HEK293 (cell line): ENCODE data around the gene PPP3CA.

Experiments
- CTCF ChIA-PET: fragments of 350-600 bp; formaldehyde crosslinking; extraction: SDS; loops from one replicate; lab custom pipeline; 2021; ENCODE audit warnings: antibody characterized with exemption; lab: Yijun Ruan, JAX
- POLR2A ChIA-PET: fragments of 300-600 bp; formaldehyde crosslinking; extraction: SDS; loops from one replicate; lab custom pipeline; 2020; ENCODE audit warnings: antibody characterized with exemption, inconsistent platforms; lab: Yijun Ruan, JAX
- H3K27ac ChIP-seq: fragments of 200-500 bp; sonication (Bioruptor generic); 2 replicates; pipeline ENCODE4 v1.5.1; 2014; ENCODE audit warnings: low read depth, low read length, control low read depth, inconsistent platforms; ENCODE audit errors: extremely low read depth
- H3K36me3 ChIP-seq, 2 experiments: fragments of 200-500 bp in 1 of 2; sonication (Bioruptor generic) in 1 of 2; 1 replicate in 1 of 2; 2 replicates in 1 of 2; pipeline ENCODE4 v1.5.1; 2014 to 2017; ENCODE audit warnings: inconsistent platforms in 2 of 2, low read length in 2 of 2; ENCODE audit not compliant: control insufficient read depth in 2 of 2, insufficient read depth in 1 of 2
- H3K4me1 ChIP-seq: fragments of 200-500 bp; sonication (Bioruptor generic); 2 replicates; pipeline ENCODE4 v1.5.1; 2014; ENCODE audit warnings: mild to moderate bottlenecking, low read length, inconsistent platforms; ENCODE audit not compliant: control insufficient read depth, insufficient read depth
- H3K4me3 ChIP-seq: 2 replicates; pipeline ENCODE4 v1.5.1; 2011; ENCODE audit warnings: low read depth, mild to moderate bottlenecking, control low read depth, low read length, moderate library complexity
- H3K9me3 ChIP-seq: fragments of 200-500 bp; sonication (Bioruptor generic); 2 replicates; pipeline ENCODE4 v1.5.1; 2014; ENCODE audit warnings: low read depth, low read length, inconsistent platforms; ENCODE audit not compliant: control insufficient read depth, insufficient read depth
- HOXC10 ChIP-seq: sonication (generic); formaldehyde crosslinking; IDR thresholded peaks from 2 replicates; pipeline ENCODE4 v1.8.1; 2023; ENCODE audit warnings: mild to moderate bottlenecking, missing genetic modification reagents
- HOXD13 ChIP-seq: sonication (generic); formaldehyde crosslinking; IDR thresholded peaks from 2 replicates; pipeline ENCODE4 v1.8.0; 2022; ENCODE audit warnings: missing genetic modification reagents, borderline replicate concordance
- KLF9 ChIP-seq: fragments of 450-650 bp; formaldehyde crosslinking; IDR thresholded peaks from 2 replicates; pipeline ENCODE4 v1.5.1; 2016; ENCODE audit warnings: missing biosample characterization, missing genetic modification characterization, low read depth
- MYNN ChIP-seq: fragments of 450-650 bp; formaldehyde crosslinking; IDR thresholded peaks from 2 replicates; pipeline ENCODE4 v1.5.1; 2016; ENCODE audit warnings: missing biosample characterization, missing genetic modification characterization, borderline replicate concordance
- OVOL3 ChIP-seq: fragments of 450-650 bp; formaldehyde crosslinking; IDR thresholded peaks from 2 replicates; pipeline ENCODE4 v1.5.1; 2016; ENCODE audit warnings: missing biosample characterization, missing genetic modification characterization
- SP7 ChIP-seq: fragments of 450-650 bp; formaldehyde crosslinking; IDR thresholded peaks from 2 replicates; pipeline ENCODE4 v1.5.1; 2016; ENCODE audit warnings: missing biosample characterization, missing genetic modification characterization
- ZBTB8A ChIP-seq: fragments of 450-650 bp; formaldehyde crosslinking; IDR thresholded peaks from 2 replicates; pipeline ENCODE4 v1.5.1; 2016; ENCODE audit warnings: missing biosample characterization, missing genetic modification characterization
- ZFHX2 ChIP-seq: fragments of 450-650 bp; formaldehyde crosslinking; conservative IDR thresholded peaks from 2 replicates; pipeline ENCODE4 v1.5.1; 2016; ENCODE audit warnings: missing biosample characterization, missing genetic modification characterization
- ZNF10 ChIP-seq: fragments of 450-650 bp; formaldehyde crosslinking; IDR thresholded peaks from 2 replicates; pipeline ENCODE4 v1.5.1; 2017; ENCODE audit warnings: missing biosample characterization, missing genetic modification characterization
- ZNF121 ChIP-seq: fragments of 450-650 bp; formaldehyde crosslinking; IDR thresholded peaks from 2 replicates; pipeline ENCODE4 v1.5.1; 2016; ENCODE audit warnings: missing biosample characterization, missing genetic modification characterization
- ZNF132 ChIP-seq: fragments of 450-650 bp; formaldehyde crosslinking; IDR thresholded peaks from 2 replicates; pipeline ENCODE4 v1.5.1; 2017; ENCODE audit warnings: missing biosample characterization, missing genetic modification characterization, borderline replicate concordance
- ZNF140 ChIP-seq: fragments of 450-650 bp; formaldehyde crosslinking; IDR thresholded peaks from 2 replicates; pipeline ENCODE4 v1.5.1; 2016; ENCODE audit warnings: missing biosample characterization, missing genetic modification characterization
- ZNF16 ChIP-seq: fragments of 450-650 bp; formaldehyde crosslinking; IDR thresholded peaks from 2 replicates; pipeline ENCODE4 v1.5.1; 2016; ENCODE audit warnings: low read depth, missing biosample characterization, missing genetic modification characterization
- ZNF23 ChIP-seq: fragments of 450-650 bp; formaldehyde crosslinking; IDR thresholded peaks from 2 replicates; pipeline ENCODE4 v1.5.1; 2016; ENCODE audit warnings: missing biosample characterization, missing genetic modification characterization, borderline replicate concordance
- ZNF391 ChIP-seq: fragments of 450-650 bp; formaldehyde crosslinking; IDR thresholded peaks from 2 replicates; pipeline ENCODE4 v1.5.1; 2016; ENCODE audit warnings: low read depth, missing biosample characterization, missing genetic modification characterization, borderline replicate concordance
- ZNF529 ChIP-seq: fragments of 450-650 bp; formaldehyde crosslinking; IDR thresholded peaks from 2 replicates; pipeline ENCODE4 v1.5.1; 2017; ENCODE audit warnings: missing genetic modification characterization, missing biosample characterization; ENCODE audit not compliant: insufficient replicate concordance
- ZNF624 ChIP-seq: fragments of 450-650 bp; formaldehyde crosslinking; IDR thresholded peaks from 2 replicates; pipeline ENCODE4 v1.5.1; 2017; ENCODE audit warnings: missing biosample characterization, missing genetic modification characterization
- ZNF670 ChIP-seq: fragments of 450-650 bp; formaldehyde crosslinking; IDR thresholded peaks from 2 replicates; pipeline ENCODE4 v1.5.1; 2016; ENCODE audit warnings: missing biosample characterization, missing genetic modification characterization, low read depth
- ZNF677 ChIP-seq: fragments of 450-650 bp; IDR thresholded peaks from 2 replicates; pipeline ENCODE4 v1.5.0; 2018; ENCODE audit warnings: missing biosample characterization, mild to moderate bottlenecking, missing genetic modification characterization, moderate library complexity
- TF ChIP-seq, protein P1 (sequence below): fragments of 450-650 bp; formaldehyde crosslinking; IDR thresholded peaks from 2 replicates; pipeline ENCODE4 v1.5.1; 2016; ENCODE audit warnings: missing biosample characterization, missing genetic modification characterization
- TF ChIP-seq, protein P2 (sequence below): fragments of 450-650 bp; formaldehyde crosslinking; IDR thresholded peaks from 2 replicates; pipeline ENCODE4 v1.5.1; 2016; ENCODE audit warnings: missing biosample characterization, missing genetic modification characterization
- TF ChIP-seq, protein P3 (sequence below): fragments of 450-650 bp; formaldehyde crosslinking; IDR thresholded peaks from 2 replicates; pipeline ENCODE4 v1.5.1; 2016; ENCODE audit warnings: missing biosample characterization, missing genetic modification characterization, low read depth
- TF ChIP-seq, protein P4 (sequence below): fragments of 450-650 bp; formaldehyde crosslinking; IDR thresholded peaks from 2 replicates; pipeline ENCODE4 v1.5.1; 2016; ENCODE audit warnings: missing biosample characterization, missing genetic modification characterization
- TF ChIP-seq, protein P5 (sequence below): IDR thresholded peaks from 2 replicates; pipeline ENCODE4 v1.6.1; 2011; ENCODE audit warnings: mild to moderate bottlenecking, low read depth, low read length, borderline replicate concordance
- TF ChIP-seq, protein P6 (sequence below): fragments of 450-650 bp; formaldehyde crosslinking; IDR thresholded peaks from 2 replicates; pipeline ENCODE4 v1.5.1; 2017; ENCODE audit warnings: missing biosample characterization, missing genetic modification characterization
- TF ChIP-seq, protein P7 (sequence below): fragments of 450-650 bp; formaldehyde crosslinking; IDR thresholded peaks from 2 replicates; pipeline ENCODE4 v1.5.1; 2016; ENCODE audit warnings: missing biosample characterization, missing genetic modification characterization

Gene PPP3CA

DNA sequence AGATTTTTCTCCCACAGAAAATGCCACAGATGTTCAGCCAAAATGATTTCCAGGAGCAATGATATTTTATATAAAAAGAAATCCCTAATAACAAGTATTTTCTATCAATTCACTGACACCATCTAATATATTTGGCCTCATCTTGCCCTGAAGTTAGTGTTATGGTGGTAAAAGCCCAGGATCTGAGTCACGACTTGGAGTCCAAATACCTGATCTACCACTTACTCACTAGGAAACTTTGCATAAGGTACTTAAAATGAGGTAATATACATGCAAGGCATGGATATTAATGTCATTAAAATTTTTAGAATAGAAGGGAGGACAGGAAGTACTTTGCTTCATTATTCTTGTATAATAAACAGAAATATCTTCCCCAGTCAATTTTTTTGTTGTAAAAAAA, 16.3 kb downstream of the PPP3CA start:
- CTCF ChIA-PET, result no interaction called here
- H3K36me3 ChIP-seq, result no peaks in the 10 kb centered on the region
- TF ChIP-seq ZNF624 (tag by site-specific recombination) (no peak), ZNF16 (tag by site-specific recombination) (no peak), ZBTB8A (no peak), OVOL3 (no peak), ZNF677 (no peak), ZNF140 (tag by site-specific recombination) (no peak), ZNF670 (no peak), ZNF121 (no peak), MYNN (tag by site-specific recombination) (no peak), ZNF391 (tag by site-specific recombination) (no peak), ZNF132 (tag by site-specific recombination) (no peak)
- TF ChIP-seq, protein P1, sequence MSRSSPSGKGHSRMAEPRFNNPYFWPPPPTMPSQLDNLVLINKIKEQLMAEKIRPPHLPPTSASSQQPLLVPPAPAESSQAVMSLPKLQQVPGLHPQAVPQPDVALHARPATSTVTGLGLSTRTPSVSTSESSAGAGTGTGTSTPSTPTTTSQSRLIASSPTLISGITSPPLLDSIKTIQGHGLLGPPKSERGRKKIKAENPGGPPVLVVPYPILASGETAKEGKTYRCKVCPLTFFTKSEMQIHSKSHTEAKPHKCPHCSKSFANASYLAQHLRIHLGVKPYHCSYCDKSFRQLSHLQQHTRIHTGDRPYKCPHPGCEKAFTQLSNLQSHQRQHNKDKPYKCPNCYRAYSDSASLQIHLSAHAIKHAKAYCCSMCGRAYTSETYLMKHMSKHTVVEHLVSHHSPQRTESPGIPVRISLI (tag by site-specific recombination), result no peak
- TF ChIP-seq, protein P2, sequence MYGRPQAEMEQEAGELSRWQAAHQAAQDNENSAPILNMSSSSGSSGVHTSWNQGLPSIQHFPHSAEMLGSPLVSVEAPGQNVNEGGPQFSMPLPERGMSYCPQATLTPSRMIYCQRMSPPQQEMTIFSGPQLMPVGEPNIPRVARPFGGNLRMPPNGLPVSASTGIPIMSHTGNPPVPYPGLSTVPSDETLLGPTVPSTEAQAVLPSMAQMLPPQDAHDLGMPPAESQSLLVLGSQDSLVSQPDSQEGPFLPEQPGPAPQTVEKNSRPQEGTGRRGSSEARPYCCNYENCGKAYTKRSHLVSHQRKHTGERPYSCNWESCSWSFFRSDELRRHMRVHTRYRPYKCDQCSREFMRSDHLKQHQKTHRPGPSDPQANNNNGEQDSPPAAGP (tag by site-specific recombination), result no peak
- TF ChIP-seq, protein P3, sequence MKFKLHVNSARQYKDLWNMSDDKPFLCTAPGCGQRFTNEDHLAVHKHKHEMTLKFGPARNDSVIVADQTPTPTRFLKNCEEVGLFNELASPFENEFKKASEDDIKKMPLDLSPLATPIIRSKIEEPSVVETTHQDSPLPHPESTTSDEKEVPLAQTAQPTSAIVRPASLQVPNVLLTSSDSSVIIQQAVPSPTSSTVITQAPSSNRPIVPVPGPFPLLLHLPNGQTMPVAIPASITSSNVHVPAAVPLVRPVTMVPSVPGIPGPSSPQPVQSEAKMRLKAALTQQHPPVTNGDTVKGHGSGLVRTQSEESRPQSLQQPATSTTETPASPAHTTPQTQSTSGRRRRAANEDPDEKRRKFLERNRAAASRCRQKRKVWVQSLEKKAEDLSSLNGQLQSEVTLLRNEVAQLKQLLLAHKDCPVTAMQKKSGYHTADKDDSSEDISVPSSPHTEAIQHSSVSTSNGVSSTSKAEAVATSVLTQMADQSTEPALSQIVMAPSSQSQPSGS (tag by site-specific recombination), result no peak
- TF ChIP-seq, protein P4, sequence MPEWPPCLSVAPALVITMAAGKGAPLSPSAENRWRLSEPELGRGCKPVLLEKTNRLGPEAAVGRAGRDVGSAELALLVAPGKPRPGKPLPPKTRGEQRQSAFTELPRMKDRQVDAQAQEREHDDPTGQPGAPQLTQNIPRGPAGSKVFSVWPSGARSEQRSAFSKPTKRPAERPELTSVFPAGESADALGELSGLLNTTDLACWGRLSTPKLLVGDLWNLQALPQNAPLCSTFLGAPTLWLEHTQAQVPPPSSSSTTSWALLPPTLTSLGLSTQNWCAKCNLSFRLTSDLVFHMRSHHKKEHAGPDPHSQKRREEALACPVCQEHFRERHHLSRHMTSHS (tag by site-specific recombination), result no peak
- TF ChIP-seq, all 188 proteins: peak for 0
- no peaks in the 10 kb centered on the region; the same call in 1 of the 2 replicates for H3K4me1 ChIP-seq
- no peaks in the 10 kb centered on the region for H3K9me3 ChIP-seq
- POLR2A ChIA-PET, result no interaction called here
- no peak overlapping the region for H3K4me3 ChIP-seq
- H3K27ac ChIP-seq, result no peak overlapping the region

DNA sequence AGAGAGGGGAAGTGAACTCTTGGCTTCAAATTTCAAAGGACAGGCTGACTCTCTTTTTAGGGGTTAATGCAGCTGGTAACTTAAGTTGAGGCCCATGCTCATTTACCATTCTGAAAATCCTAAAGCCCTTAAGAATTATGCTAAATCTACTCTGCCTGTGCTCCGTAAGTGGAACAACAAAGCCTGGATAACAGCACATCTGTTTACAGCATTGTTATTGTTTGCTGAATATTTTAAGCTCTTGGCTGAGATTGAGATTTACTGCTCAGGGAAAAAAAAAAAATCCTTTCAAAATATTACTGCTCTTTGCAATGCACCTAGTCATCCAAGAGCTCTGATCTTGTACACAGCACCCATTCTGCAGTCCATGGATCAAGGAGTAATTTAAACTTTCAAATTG, 17.7 kb downstream of the PPP3CA start:
- H3K9me3 ChIP-seq, result no peaks in the 10 kb centered on the region
- H3K4me1 ChIP-seq, result no peaks in the 10 kb centered on the region; the same call in 1 of the 2 replicates
- no peak overlapping the region for H3K27ac ChIP-seq
- POLR2A ChIA-PET, result no interaction called here
- CTCF ChIA-PET, result interaction anchor here (0.6 kb wide), 1 partner anchor 193 kb away, joined by 3 read pairs; no protein-coding TSS in a partner anchor
- no peak overlapping the region for H3K4me3 ChIP-seq
- H3K36me3 ChIP-seq, result no peaks in the 10 kb centered on the region
- TF ChIP-seq, protein P5, sequence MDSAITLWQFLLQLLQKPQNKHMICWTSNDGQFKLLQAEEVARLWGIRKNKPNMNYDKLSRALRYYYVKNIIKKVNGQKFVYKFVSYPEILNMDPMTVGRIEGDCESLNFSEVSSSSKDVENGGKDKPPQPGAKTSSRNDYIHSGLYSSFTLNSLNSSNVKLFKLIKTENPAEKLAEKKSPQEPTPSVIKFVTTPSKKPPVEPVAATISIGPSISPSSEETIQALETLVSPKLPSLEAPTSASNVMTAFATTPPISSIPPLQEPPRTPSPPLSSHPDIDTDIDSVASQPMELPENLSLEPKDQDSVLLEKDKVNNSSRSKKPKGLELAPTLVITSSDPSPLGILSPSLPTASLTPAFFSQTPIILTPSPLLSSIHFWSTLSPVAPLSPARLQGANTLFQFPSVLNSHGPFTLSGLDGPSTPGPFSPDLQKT, result no peak
- no peak for TF ChIP-seq SP7
- TF ChIP-seq, protein P6, sequence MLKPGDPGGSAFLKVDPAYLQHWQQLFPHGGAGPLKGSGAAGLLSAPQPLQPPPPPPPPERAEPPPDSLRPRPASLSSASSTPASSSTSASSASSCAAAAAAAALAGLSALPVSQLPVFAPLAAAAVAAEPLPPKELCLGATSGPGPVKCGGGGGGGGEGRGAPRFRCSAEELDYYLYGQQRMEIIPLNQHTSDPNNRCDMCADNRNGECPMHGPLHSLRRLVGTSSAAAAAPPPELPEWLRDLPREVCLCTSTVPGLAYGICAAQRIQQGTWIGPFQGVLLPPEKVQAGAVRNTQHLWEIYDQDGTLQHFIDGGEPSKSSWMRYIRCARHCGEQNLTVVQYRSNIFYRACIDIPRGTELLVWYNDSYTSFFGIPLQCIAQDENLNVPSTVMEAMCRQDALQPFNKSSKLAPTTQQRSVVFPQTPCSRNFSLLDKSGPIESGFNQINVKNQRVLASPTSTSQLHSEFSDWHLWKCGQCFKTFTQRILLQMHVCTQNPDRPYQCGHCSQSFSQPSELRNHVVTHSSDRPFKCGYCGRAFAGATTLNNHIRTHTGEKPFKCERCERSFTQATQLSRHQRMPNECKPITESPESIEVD (tag by site-specific recombination), result no peak
- no peak for TF ChIP-seq ZNF23 (tag by site-specific recombination)
- no peak for TF ChIP-seq ZFHX2 (tag by site-specific recombination)
- TF ChIP-seq HOXD13 (CRISPR knock-in tag), result no peak
- TF ChIP-seq KLF9 (tag by site-specific recombination), result no peak
- TF ChIP-seq, protein P7, sequence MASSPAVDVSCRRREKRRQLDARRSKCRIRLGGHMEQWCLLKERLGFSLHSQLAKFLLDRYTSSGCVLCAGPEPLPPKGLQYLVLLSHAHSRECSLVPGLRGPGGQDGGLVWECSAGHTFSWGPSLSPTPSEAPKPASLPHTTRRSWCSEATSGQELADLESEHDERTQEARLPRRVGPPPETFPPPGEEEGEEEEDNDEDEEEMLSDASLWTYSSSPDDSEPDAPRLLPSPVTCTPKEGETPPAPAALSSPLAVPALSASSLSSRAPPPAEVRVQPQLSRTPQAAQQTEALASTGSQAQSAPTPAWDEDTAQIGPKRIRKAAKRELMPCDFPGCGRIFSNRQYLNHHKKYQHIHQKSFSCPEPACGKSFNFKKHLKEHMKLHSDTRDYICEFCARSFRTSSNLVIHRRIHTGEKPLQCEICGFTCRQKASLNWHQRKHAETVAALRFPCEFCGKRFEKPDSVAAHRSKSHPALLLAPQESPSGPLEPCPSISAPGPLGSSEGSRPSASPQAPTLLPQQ, result no peak
- TF ChIP-seq, protein P3 (tag by site-specific recombination), result no peak
- no peak for TF ChIP-seq ZNF10 (tag by site-specific recombination)
- TF ChIP-seq ZNF132 (tag by site-specific recombination), result no peak
- no peak for TF ChIP-seq HOXC10 (CRISPR knock-in tag)
- no peak for TF ChIP-seq ZNF529
